Adipocyte (in vitro differentiated cells): ENCODE data around the gene STK32A.
"Not testable (repeated sequence)": the region's sequence is repeated elsewhere in the genome, so short reads cannot be mapped to it uniquely, and the experiment has no call there.

Experiments used
- DNase-seq: peaks from one replicate; pipeline ENCODE4 v3.0.0-alpha.2; 2015; ENCODE audit warnings: low read depth
- H3K27me3 ChIP-seq: replicated peaks from 2 replicates; pipeline ENCODE4 v1.7.0; 2013; ENCODE audit warnings: mild to moderate bottlenecking, low read length, moderate library complexity; ENCODE audit not compliant: control insufficient read depth, insufficient read depth
- H3K36me3 ChIP-seq: 2 replicates; pipeline ENCODE4 v1.7.0; 2013; ENCODE audit warnings: low read length, mild to moderate bottlenecking, moderate library complexity; ENCODE audit not compliant: control insufficient read depth, insufficient read depth, severe bottlenecking
- H3K4me1 ChIP-seq: 2 replicates; pipeline ENCODE4 v1.7.0; 2013; ENCODE audit warnings: mild to moderate bottlenecking, low read length, moderate library complexity; ENCODE audit not compliant: control insufficient read depth, insufficient read depth
- H3K4me3 ChIP-seq: 2 replicates; pipeline ENCODE4 v1.7.0; 2013; ENCODE audit warnings: mild to moderate bottlenecking, low read length, moderate library complexity
- H3K9ac ChIP-seq: 2 replicates; pipeline ENCODE4 v1.7.0; 2013; ENCODE audit warnings: mild to moderate bottlenecking, low read length, moderate library complexity
- H3K9me3 ChIP-seq: 2 replicates; pipeline ENCODE4 v1.7.0; 2013; ENCODE audit warnings: mild to moderate bottlenecking, low read length, moderate library complexity; ENCODE audit not compliant: control insufficient read depth

The STK32A gene

GRCh38 chr5:147346006-147346561, 111.3 kb downstream of the STK32A start:
- Histone ChIP-seq H3K9me3 (no peaks in the 10 kb centered on the region), H3K4me1 (peaks cover 32% of the 10 kb centered on the region), H3K36me3 (no peaks in the 10 kb centered on the region), H3K4me3 (no peak overlapping the region), H3K9ac (no peak overlapping the region), H3K27me3 (no peaks in the 10 kb centered on the region)
- DNase-seq = no peak

- Histone ChIP-seq H3K36me3 (no peaks in the 10 kb centered on the region), H3K4me1 (peaks cover 32% of the 10 kb centered on the region), H3K4me3 (peak overlapping the region; percentile 12), H3K27me3 (no peaks in the 10 kb centered on the region), H3K9ac (peak overlapping the region; percentile 40), H3K9me3 (no peaks in the 10 kb centered on the region)
- peak; percentile 32 for DNase-seq
Observed at GRCh38 chr5:147348046-147348445, 113.2 kb downstream of the STK32A start.

GRCh38 chr5:147348451-147348850, 113.6 kb downstream of the STK32A start:
- Histone ChIP-seq H3K36me3 (no peaks in the 10 kb centered on the region), H3K27me3 (no peaks in the 10 kb centered on the region), H3K4me1 (peaks cover 32% of the 10 kb centered on the region), H3K4me3 (no peak overlapping the region), H3K9me3 (no peaks in the 10 kb centered on the region), H3K9ac (no peak overlapping the region)
- no peak for DNase-seq

GRCh38 chr5:147349241-147349640, 114.4 kb downstream of the STK32A start:
- DNase-seq = no peak
- H3K36me3 ChIP-seq = no peaks in the 10 kb centered on the region
- H3K4me1 ChIP-seq = peaks cover 32% of the 10 kb centered on the region
- no peak overlapping the region for H3K4me3 ChIP-seq
- no peak overlapping the region for H3K9ac ChIP-seq
- no peaks in the 10 kb centered on the region for H3K9me3 ChIP-seq
- H3K27me3 ChIP-seq = no peaks in the 10 kb centered on the region

GRCh38 chr5:147359101-147359500, 124.3 kb downstream of the STK32A start:
- H3K36me3 ChIP-seq = no peaks in the 10 kb centered on the region
- no peak for DNase-seq
- H3K4me3 ChIP-seq = no peak overlapping the region
- H3K4me1 ChIP-seq = peaks cover 5% of the 10 kb centered on the region
- H3K9ac ChIP-seq = no peak overlapping the region
- no peaks in the 10 kb centered on the region for H3K9me3 ChIP-seq
- H3K27me3 ChIP-seq = no peaks in the 10 kb centered on the region

GRCh38 chr5:147359581-147359980, 124.8 kb downstream of the STK32A start:
- Histone ChIP-seq H3K4me3 (no peak overlapping the region), H3K9ac (no peak overlapping the region), H3K36me3 (no peaks in the 10 kb centered on the region), H3K27me3 (no peaks in the 10 kb centered on the region), H3K9me3 (peaks cover 2% of the 10 kb centered on the region), H3K4me1 (peaks cover 5% of the 10 kb centered on the region)
- DNase-seq = no peak

- no peak overlapping the region for H3K4me3 ChIP-seq
- no peaks in the 10 kb centered on the region for H3K27me3 ChIP-seq
- H3K9ac ChIP-seq = no peak overlapping the region
- DNase-seq = no peak
- H3K9me3 ChIP-seq = peaks cover 5% of the 10 kb centered on the region
- H3K4me1 ChIP-seq = peaks cover 5% of the 10 kb centered on the region
- no peaks in the 10 kb centered on the region for H3K36me3 ChIP-seq
Observed at GRCh38 chr5:147360816-147361215, 126.0 kb downstream of the STK32A start.

- DNase-seq = no peak
- H3K9me3 ChIP-seq = peaks cover 5% of the 10 kb centered on the region
Observed at GRCh38 chr5:147361441-147362175, 126.8 kb downstream of the STK32A start.

GRCh38 chr5:147367381-147367780, 132.6 kb downstream of the STK32A start:
- H3K4me1 ChIP-seq = peaks cover 11% of the 10 kb centered on the region
- H3K27me3 ChIP-seq, H3K4me3 ChIP-seq, DNase-seq, H3K9me3 ChIP-seq, H3K9ac ChIP-seq, H3K36me3 ChIP-seq: not testable (repeated sequence)

More at GRCh38 chr5:147361441-147362175, 126.8 kb downstream of the STK32A start:
- Histone ChIP-seq H3K36me3 (no peaks in the 10 kb centered on the region), H3K4me1 (peaks cover 12% of the 10 kb centered on the region), H3K27me3 (no peaks in the 10 kb centered on the region), H3K9ac (no peak overlapping the region), H3K4me3 (no peak overlapping the region)

GRCh38 chr5:147369742-147370374, 135.0 kb downstream of the STK32A start:
- Histone ChIP-seq H3K4me3 (no peak overlapping the region), H3K9ac (no peak overlapping the region), H3K9me3 (peaks cover under 1% of the 10 kb centered on the region), H3K27me3 (no peaks in the 10 kb centered on the region), H3K4me1 (peaks cover 11% of the 10 kb centered on the region), H3K36me3 (no peaks in the 10 kb centered on the region)
- DNase-seq = peak; percentile 61

- Histone ChIP-seq H3K36me3 (no peaks in the 10 kb centered on the region), H3K4me1 (peaks cover 7% of the 10 kb centered on the region), H3K4me3 (no peak overlapping the region), H3K9me3 (no peaks in the 10 kb centered on the region), H3K27me3 (no peaks in the 10 kb centered on the region), H3K9ac (no peak overlapping the region)
- no peak for DNase-seq
Observed at GRCh38 chr5:147371290-147371689, 136.5 kb downstream of the STK32A start.
